ENCODE measurements around the gene PTBP1. TPM values are rescaled to one million over a fixed set of nuclear protein-coding genes. Genes with fewer than 3 reads are reported as not detected.

The PTBP1 gene
- total RNA-seq, 8 experiments from 2014 or later, result 39.0 to 258 (median 109) TPM

GRCh38 chr19:810077-810855 lies 13.0 kb downstream of the PTBP1 start:
- ATAC-seq (replicated peaks in 6 of 8), result no peak
- H3K4me1 ChIP-seq (replicated peaks in 1 of 2), result no peaks in the 10 kb centered on the region
- H3K4me3 ChIP-seq, result no peak overlapping the region
- in situ Hi-C loops (cut with MboI; ENCODE audit: low pct_unique_long_range_greater_than_20kb in 2 of 9, low sequenced_read_pairs in 9 of 9, unreplicated experiment in 9 of 9), result no loop called here
- 60 to 100% (median 93%) methylated on average over 1 to 11 of the region's 30 CpGs; no CpG with 5 or more reads in 2 of the 10 experiments for WGBS, 10 experiments
- H3K27ac ChIP-seq, result no peak overlapping the region

GRCh38 chr19:810883-811489 lies 13.7 kb downstream of the PTBP1 start:
- ATAC-seq (replicated peaks in 6 of 8), result peak in 2 of 8 experiments; percentile 1 to 10

GRCh38 chr19:811506-812048 lies 14.3 kb downstream of the PTBP1 start:
- Histone ChIP-seq H3K4me1 (replicated peaks in 1 of 2) (no peaks in the 10 kb centered on the region), H3K27ac (no peak overlapping the region), H3K4me3 (no peak overlapping the region)
- in situ Hi-C loops (cut with MboI; ENCODE audit: low pct_unique_long_range_greater_than_20kb in 2 of 9, low sequenced_read_pairs in 9 of 9, unreplicated experiment in 9 of 9), result no loop called here
- 85 to 100% (median 94%) methylated on average over 2 to 15 of the region's 20 CpGs; no CpG with 5 or more reads in 2 of the 10 experiments for WGBS, 10 experiments
- ATAC-seq (replicated peaks in 6 of 8), result no peak

More at GRCh38 chr19:810883-811489, 13.7 kb downstream of the PTBP1 start:
- in situ Hi-C loops (cut with MboI; ENCODE audit: low pct_unique_long_range_greater_than_20kb in 2 of 9, low sequenced_read_pairs in 9 of 9, unreplicated experiment in 9 of 9), result no loop called here
- H3K27ac ChIP-seq, result no peak overlapping the region
- no peaks in the 10 kb centered on the region for H3K4me1 ChIP-seq (replicated peaks in 1 of 2)
- no peak overlapping the region for H3K4me3 ChIP-seq
- WGBS, 10 experiments, result 60 to 100% (median 96%) methylated on average over 1 to 5 of the region's 25 CpGs; no CpG with 5 or more reads in 7 of the 10 experiments

- WGBS, 10 experiments, result 91 to 100% (median 94%) methylated on average over 1 to 20 of the region's 80 CpGs; no CpG with 5 or more reads in 3 of the 10 experiments
- H3K27ac ChIP-seq, result no peak overlapping the region
- ATAC-seq (replicated peaks in 6 of 8), result peak in 3 of 8 experiments; percentile 6 to 12 (median 7)
- H3K4me3 ChIP-seq, result no peak overlapping the region
- H3K4me1 ChIP-seq (replicated peaks in 1 of 2), result no peaks in the 10 kb centered on the region
- in situ Hi-C loops (cut with MboI; ENCODE audit: low pct_unique_long_range_greater_than_20kb in 2 of 9, low sequenced_read_pairs in 9 of 9, unreplicated experiment in 9 of 9), result no loop called here
These were observed 14.9 kb downstream of the PTBP1 start for GRCh38 chr19:812049-812746.

- peak in 4 of 8 experiments; percentile 0 to 2 (median 2) for ATAC-seq (replicated peaks in 6 of 8)
- Histone ChIP-seq H3K27ac (no peak overlapping the region), H3K4me3 (no peak overlapping the region), H3K4me1 (replicated peaks in 1 of 2) (no peaks in the 10 kb centered on the region)
- WGBS, 10 experiments, result 97 to 100% methylated on average over 6 to 13 of the region's 72 CpGs; no CpG with 5 or more reads in 8 of the 10 experiments
- in situ Hi-C loops (cut with MboI; ENCODE audit: low pct_unique_long_range_greater_than_20kb in 2 of 9, low sequenced_read_pairs in 9 of 9, unreplicated experiment in 9 of 9), result no loop called here
These were observed 15.5 kb downstream of the PTBP1 start for GRCh38 chr19:812747-813218.

- Histone ChIP-seq H3K4me1 (replicated peaks in 1 of 2) (no peaks in the 10 kb centered on the region), H3K27ac (no peak overlapping the region), H3K4me3 (no peak overlapping the region)
- peak in 6 of 8 experiments; percentile 1 to 6 (median 2) for ATAC-seq (replicated peaks in 6 of 8)
- 98 to 100% methylated on average over 3 to 8 of the region's 87 CpGs; no CpG with 5 or more reads in 8 of the 10 experiments for WGBS, 10 experiments
- in situ Hi-C loops (cut with MboI; ENCODE audit: low pct_unique_long_range_greater_than_20kb in 2 of 9, low sequenced_read_pairs in 9 of 9, unreplicated experiment in 9 of 9), result no loop called here
These were observed 16.2 kb downstream of the PTBP1 start for GRCh38 chr19:813219-814151.

GRCh38 chr19:814152-815078 lies 17.2 kb downstream of the PTBP1 start:
- in situ Hi-C loops (cut with MboI; ENCODE audit: low pct_unique_long_range_greater_than_20kb in 2 of 9, low sequenced_read_pairs in 9 of 9, unreplicated experiment in 9 of 9), result no loop called here
- Histone ChIP-seq H3K4me3 (no peak overlapping the region), H3K27ac (no peak overlapping the region), H3K4me1 (replicated peaks in 1 of 2) (no peaks in the 10 kb centered on the region)
- peak in 7 of 8 experiments; percentile 2 to 21 (median 4) for ATAC-seq (replicated peaks in 6 of 8)
- 70 to 96% (median 90%) methylated on average over 2 to 9 of the region's 49 CpGs; no CpG with 5 or more reads in 6 of the 10 experiments for WGBS, 10 experiments

GRCh38 chr19:815079-815774 lies 18.0 kb downstream of the PTBP1 start:
- H3K4me1 ChIP-seq (replicated peaks in 1 of 2), result no peaks in the 10 kb centered on the region
- no peak overlapping the region for H3K27ac ChIP-seq
- no peak overlapping the region for H3K4me3 ChIP-seq
- in situ Hi-C loops (cut with MboI; ENCODE audit: low pct_unique_long_range_greater_than_20kb in 2 of 9, low sequenced_read_pairs in 9 of 9, unreplicated experiment in 9 of 9), result no loop called here
- ATAC-seq (replicated peaks in 6 of 8), result peak in 7 of 8 experiments; percentile 1 to 15 (median 8)
- WGBS, 10 experiments, result 40 to 100% (median 97%) methylated on average over 1 to 6 of the region's 47 CpGs; no CpG with 5 or more reads in 7 of the 10 experiments

- 80 to 100% (median 94%) methylated on average over 1 to 2 of the region's 13 CpGs; no CpG with 5 or more reads in 6 of the 10 experiments for WGBS, 10 experiments
- Histone ChIP-seq H3K4me3 (no peak overlapping the region), H3K27ac (no peak overlapping the region), H3K4me1 (replicated peaks in 1 of 2) (peaks cover 5 to 6% of the 10 kb centered on the region in 2 donors)
- ATAC-seq (replicated peaks in 6 of 8), result peak in 3 of 8 experiments; percentile 1 to 4 (median 3)
- in situ Hi-C loops (cut with MboI; ENCODE audit: low pct_unique_long_range_greater_than_20kb in 2 of 9, low sequenced_read_pairs in 9 of 9, unreplicated experiment in 9 of 9), result no loop called here
These were observed 18.7 kb downstream of the PTBP1 start for GRCh38 chr19:815775-816499.

GRCh38 chr19:816500-816857 lies 19.2 kb downstream of the PTBP1 start:
- in situ Hi-C loops (cut with MboI; ENCODE audit: low pct_unique_long_range_greater_than_20kb in 2 of 9, low sequenced_read_pairs in 9 of 9, unreplicated experiment in 9 of 9), result no loop called here
- peaks cover 5 to 6% of the 10 kb centered on the region in 2 donors for H3K4me1 ChIP-seq (replicated peaks in 1 of 2)
- H3K27ac ChIP-seq, result no peak overlapping the region
- 78 to 100% (median 100%) methylated on average over 2 of the region's 2 CpGs; no CpG with 5 or more reads in 4 of the 10 experiments for WGBS, 10 experiments
- no peak overlapping the region for H3K4me3 ChIP-seq
- ATAC-seq (replicated peaks in 6 of 8), result no peak
